Measurements from ENCODE around the gene ELFN2.

- TF ChIP-seq POLR2A (IDR thresholded peaks at IDR 0.05) (no peak), CTCF (IDR thresholded peaks at IDR 0.05) (no peak)
Observed at GRCh38 chr22:37417264-37417663, 10.0 kb downstream of the ELFN2 start.

Data from right lobe of liver (tissue), 4 donors.